A549 (cell line): Measurements from ENCODE around the gene INSYN2B.

Experiments
- JUNB ChIP-seq: fragments of >200 bp; sonication (Bioruptor Twin); formaldehyde crosslinking; IDR thresholded peaks from 2 replicates; pipeline ENCODE4 v1.6.1; 2016
- KDM1A ChIP-seq: fragments of 200-600 bp; sonication (generic); IDR thresholded peaks from 2 replicates; pipeline ENCODE4 v1.6.1; 2016; ENCODE audit warnings: low read depth, mild to moderate bottlenecking
- PHF8 ChIP-seq: fragments of 200-600 bp; sonication (generic); IDR thresholded peaks from 2 replicates; pipeline ENCODE4 v1.6.1; 2016; ENCODE audit warnings: low read depth, mild to moderate bottlenecking, antibody characterized with exemption, moderate library complexity, borderline replicate concordance
- TF ChIP-seq, protein P1 (sequence below): fragments of >200 bp; sonication (Bioruptor Twin); formaldehyde crosslinking; IDR thresholded peaks from 3 replicates; pipeline ENCODE4 v1.5.1; 2016

DNA sequence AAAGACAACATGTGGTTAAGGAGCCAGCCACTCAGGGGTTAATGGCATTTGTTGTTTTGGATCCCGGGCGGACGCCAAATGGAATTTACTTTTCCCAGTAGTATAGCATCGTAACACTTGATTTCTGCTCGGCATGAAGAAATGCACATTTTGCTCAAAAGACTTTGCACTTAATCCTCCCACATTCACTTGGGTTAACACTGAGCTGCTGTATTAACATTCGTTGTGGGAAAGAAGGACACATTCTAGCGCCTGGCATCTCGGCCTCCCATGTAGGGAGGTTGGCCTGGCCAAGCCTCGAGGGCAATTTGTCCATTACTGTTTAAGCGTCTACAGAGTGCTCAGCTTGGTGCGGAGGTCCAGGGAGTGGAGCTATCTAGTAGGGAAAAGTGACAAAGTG, 32.3 kb upstream of the INSYN2B start:
- TF ChIP-seq KDM1A (no peak), JUNB (no peak), PHF8 (no peak)
- TF ChIP-seq, protein P1, sequence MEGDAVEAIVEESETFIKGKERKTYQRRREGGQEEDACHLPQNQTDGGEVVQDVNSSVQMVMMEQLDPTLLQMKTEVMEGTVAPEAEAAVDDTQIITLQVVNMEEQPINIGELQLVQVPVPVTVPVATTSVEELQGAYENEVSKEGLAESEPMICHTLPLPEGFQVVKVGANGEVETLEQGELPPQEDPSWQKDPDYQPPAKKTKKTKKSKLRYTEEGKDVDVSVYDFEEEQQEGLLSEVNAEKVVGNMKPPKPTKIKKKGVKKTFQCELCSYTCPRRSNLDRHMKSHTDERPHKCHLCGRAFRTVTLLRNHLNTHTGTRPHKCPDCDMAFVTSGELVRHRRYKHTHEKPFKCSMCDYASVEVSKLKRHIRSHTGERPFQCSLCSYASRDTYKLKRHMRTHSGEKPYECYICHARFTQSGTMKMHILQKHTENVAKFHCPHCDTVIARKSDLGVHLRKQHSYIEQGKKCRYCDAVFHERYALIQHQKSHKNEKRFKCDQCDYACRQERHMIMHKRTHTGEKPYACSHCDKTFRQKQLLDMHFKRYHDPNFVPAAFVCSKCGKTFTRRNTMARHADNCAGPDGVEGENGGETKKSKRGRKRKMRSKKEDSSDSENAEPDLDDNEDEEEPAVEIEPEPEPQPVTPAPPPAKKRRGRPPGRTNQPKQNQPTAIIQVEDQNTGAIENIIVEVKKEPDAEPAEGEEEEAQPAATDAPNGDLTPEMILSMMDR: no peak
